Jurkat, Clone E6-1 (cell line): ENCODE results near the gene NDST1.
"Not testable (repeated sequence)": the region's sequence is repeated elsewhere in the genome, so short reads cannot be mapped to it uniquely, and the experiment has no call there.

Experiments used
- DNase-seq: peaks from one replicate; pipeline ENCODE4 v3.0.0-alpha.2; 2011; ENCODE audit warnings: low read depth, low spot score
- H3K4me3 ChIP-seq: 2 replicates; pipeline ENCODE4 v1.5.1; 2011; ENCODE audit warnings: mild to moderate bottlenecking, low read length, control low read depth, moderate library complexity

NDST1 gene

GRCh38 chr5:150503977-150504620 lies 3.8 kb upstream of the NDST1 start:
- no peak overlapping the region for H3K4me3 ChIP-seq
- no peak for DNase-seq

- H3K4me3 ChIP-seq = no peak overlapping the region
- DNase-seq = no peak
Observed at GRCh38 chr5:150505041-150505511, 2.9 kb upstream of the NDST1 start.

- no peak for DNase-seq
Observed at GRCh38 chr5:150505816-150506215, 2.1 kb upstream of the NDST1 start.

GRCh38 chr5:150506571-150507473 lies 1.1 kb upstream of the NDST1 start:
- no peak for DNase-seq
- no peak overlapping the region for H3K4me3 ChIP-seq

More at GRCh38 chr5:150505816-150506215, 2.1 kb upstream of the NDST1 start:
- H3K4me3 ChIP-seq = no peak overlapping the region

- no peak for DNase-seq
Observed at GRCh38 chr5:150508277-150508640, 328 bp downstream of the NDST1 start.

GRCh38 chr5:150508828-150509227 lies 897 bp downstream of the NDST1 start:
- H3K4me3 ChIP-seq = no peak overlapping the region
- DNase-seq = no peak

More at GRCh38 chr5:150508277-150508640, 328 bp downstream of the NDST1 start:
- H3K4me3 ChIP-seq = no peak overlapping the region

- no peak for DNase-seq
- no peak overlapping the region for H3K4me3 ChIP-seq
Observed at GRCh38 chr5:150509992-150510391, 2.1 kb downstream of the NDST1 start.

GRCh38 chr5:150510460-150511263 lies 2.7 kb downstream of the NDST1 start:
- no peak overlapping the region for H3K4me3 ChIP-seq
- no peak for DNase-seq

- no peak overlapping the region for H3K4me3 ChIP-seq
- DNase-seq = no peak
Observed at GRCh38 chr5:150511578-150512367, 3.8 kb downstream of the NDST1 start.

- no peak overlapping the region for H3K4me3 ChIP-seq
- no peak for DNase-seq
Observed at GRCh38 chr5:150512368-150512747, 4.4 kb downstream of the NDST1 start.

- peak; percentile 12 for DNase-seq
- no peak overlapping the region for H3K4me3 ChIP-seq
Observed at GRCh38 chr5:150513375-150514309, 5.7 kb downstream of the NDST1 start.

- DNase-seq = peak; percentile 6
- H3K4me3 ChIP-seq = no peak overlapping the region
Observed at GRCh38 chr5:150514708-150515211, 6.8 kb downstream of the NDST1 start.

GRCh38 chr5:150515446-150515845 lies 7.5 kb downstream of the NDST1 start:
- no peak for DNase-seq
- H3K4me3 ChIP-seq = no peak overlapping the region

- DNase-seq = no peak
- no peak overlapping the region for H3K4me3 ChIP-seq
Observed at GRCh38 chr5:150516011-150516410, 8.1 kb downstream of the NDST1 start.

GRCh38 chr5:150517272-150518152 lies 9.6 kb downstream of the NDST1 start:
- DNase-seq = no peak
- no peak overlapping the region for H3K4me3 ChIP-seq

- H3K4me3 ChIP-seq, DNase-seq: not testable (repeated sequence)
Observed at GRCh38 chr5:150518712-150519559, 11.0 kb downstream of the NDST1 start.
